Measurements from ENCODE around the gene IP6K3. TPM values are rescaled to one million over a fixed set of nuclear protein-coding genes. Genes with fewer than 3 reads are reported as not detected.

IP6K3 gene
- total RNA-seq, 1 experiment from 2014 or later: not detected

DNA sequence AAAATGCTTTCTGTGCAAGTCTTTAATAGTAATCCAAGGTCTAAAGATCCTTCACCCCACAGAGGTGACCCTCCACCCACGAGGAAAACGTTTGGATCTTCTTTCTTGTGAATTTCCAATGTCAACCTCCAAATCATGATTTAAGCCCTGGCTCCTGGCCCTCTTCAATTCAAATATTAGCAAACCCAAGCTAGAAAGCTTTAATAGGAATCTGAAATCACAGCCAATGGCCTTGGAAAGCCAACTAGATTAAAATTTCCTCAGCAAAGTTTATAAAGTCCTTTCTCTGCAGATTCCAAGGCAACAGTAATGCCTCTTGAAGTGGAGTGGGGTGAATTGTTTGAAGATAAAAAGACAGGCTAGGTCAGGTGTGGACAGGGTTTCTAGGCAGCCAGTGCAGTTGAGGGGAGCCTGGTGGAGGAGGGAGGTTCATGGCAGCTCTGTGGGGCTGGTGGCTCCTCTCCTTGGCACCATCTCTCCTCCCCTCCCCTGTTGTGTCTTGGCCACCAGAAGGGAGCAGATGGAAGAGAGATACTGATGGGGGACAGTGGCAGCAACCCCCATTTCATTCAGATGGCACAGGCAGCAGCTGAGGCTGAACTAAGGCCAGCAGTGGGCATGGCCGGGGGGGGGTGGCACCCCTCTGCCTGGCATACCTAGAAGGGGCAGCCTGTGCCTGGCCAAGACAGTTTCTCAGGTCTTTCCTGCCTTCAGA, 23.2 kb downstream of the IP6K3 start:
- no peaks in the 10 kb centered on the region for H3K9me3 ChIP-seq
- H3K27me3 ChIP-seq: no peaks in the 10 kb centered on the region
- no peak for DNase-seq
- H3K36me3 ChIP-seq: no peaks in the 10 kb centered on the region
- no peak overlapping the region for H3K4me3 ChIP-seq

DNA sequence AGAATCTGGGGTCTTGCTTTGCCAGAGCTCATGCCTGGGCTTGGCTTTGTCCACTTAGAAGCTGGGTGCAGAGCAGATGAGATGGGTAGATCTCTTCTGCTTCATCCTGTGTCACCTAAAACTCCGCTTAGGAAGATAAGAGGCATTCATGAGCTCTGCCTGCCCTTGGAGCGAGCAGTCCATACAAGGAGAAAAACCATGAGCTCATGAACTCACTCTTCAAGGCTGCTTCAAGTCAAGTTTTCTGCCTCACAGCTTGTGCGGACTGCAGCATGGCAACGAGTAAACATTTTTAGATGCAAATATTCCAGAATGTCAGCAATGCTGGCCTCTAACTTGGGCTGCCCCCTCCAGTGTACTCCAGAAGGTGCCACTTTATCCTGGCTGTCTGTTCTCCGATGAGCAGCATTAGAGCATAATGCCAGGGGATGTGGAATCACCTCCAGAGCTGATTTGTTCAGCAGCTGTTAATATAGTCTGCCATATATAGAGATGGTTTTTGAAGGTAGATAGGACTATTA, 24.5 kb downstream of the IP6K3 start:
- DNase-seq: no peak
- Histone ChIP-seq H3K9me3 (no peaks in the 10 kb centered on the region), H3K27me3 (no peaks in the 10 kb centered on the region), H3K4me3 (no peak overlapping the region), H3K36me3 (no peaks in the 10 kb centered on the region)

DNA sequence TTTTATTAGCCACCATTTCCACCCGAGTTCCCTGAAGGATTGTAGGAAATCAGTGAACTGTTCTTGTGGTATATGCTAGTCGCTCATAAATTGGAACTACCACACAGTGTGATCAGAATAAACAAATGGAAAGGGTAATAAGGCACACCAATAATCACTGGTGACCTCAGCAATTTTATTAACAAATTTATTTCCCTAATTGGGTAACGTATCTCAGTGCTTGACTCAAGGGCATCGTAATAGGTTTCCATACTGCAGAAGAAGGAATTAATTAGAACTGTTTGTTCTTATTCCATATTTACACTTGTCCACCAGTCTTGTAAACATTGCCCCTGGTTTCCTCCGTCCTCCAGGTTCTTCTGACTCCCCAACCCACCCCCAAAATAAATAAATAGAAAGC, 25.2 kb downstream of the IP6K3 start:
- H3K36me3 ChIP-seq: no peaks in the 10 kb centered on the region
- no peak overlapping the region for H3K4me3 ChIP-seq
- H3K9me3 ChIP-seq: no peaks in the 10 kb centered on the region
- no peak for DNase-seq
- H3K27me3 ChIP-seq: no peaks in the 10 kb centered on the region

DNA sequence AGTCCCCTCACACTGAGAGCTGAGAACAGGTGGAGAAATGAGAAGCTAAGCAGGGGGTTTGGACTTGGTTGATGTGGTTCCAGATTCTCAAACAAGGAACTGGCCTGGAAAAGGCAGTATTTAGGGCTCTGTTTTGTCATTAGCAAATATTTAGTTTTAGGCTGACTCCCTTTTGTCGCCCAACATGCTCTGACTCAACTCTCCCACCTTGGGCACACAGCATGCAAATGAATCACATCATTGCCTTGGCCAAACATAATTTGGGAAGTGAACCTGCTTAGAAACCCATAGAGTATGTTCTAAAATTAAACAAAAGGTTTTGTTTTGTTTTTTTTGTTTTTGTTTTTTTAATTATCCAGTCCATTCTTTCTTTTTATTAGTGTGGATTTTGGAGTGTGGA, 25.7 kb downstream of the IP6K3 start:
- Histone ChIP-seq H3K36me3 (no peaks in the 10 kb centered on the region), H3K9me3 (no peaks in the 10 kb centered on the region), H3K4me3 (no peak overlapping the region), H3K27me3 (no peaks in the 10 kb centered on the region)
- DNase-seq: no peak

DNA sequence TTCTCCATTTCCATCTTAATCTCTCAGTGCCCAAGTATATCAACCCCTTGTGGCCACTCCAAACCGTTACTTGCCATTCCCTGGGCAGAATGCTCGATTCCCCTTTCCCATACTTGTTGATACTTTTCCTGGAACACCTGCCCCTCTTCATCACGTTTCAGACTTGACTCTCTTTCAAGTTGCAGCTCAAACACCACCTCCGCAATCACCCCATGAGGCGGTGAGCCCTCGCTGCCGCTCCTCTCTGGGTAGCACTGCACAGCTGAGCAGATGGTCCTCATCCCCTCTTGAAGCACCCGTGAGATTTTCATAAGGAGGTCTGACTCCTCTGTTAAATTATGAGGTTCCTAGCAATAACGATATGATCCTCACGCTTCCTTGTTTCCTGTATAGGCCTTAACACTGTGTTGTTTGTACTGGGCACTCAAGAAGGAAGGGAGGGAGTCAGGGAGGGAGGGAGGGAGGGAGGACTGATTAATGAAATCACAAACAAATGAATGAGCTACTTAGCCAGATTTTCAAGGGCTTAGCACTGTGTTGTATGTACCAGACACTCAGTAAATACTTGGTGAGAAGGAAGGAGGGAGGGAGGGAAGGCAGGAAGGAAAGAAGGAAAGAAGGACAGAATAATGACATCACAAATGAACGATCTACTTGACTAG, 27.2 kb downstream of the IP6K3 start:
- Histone ChIP-seq H3K4me3 (no peak overlapping the region), H3K27me3 (no peaks in the 10 kb centered on the region), H3K36me3 (no peaks in the 10 kb centered on the region), H3K9me3 (no peaks in the 10 kb centered on the region)
- DNase-seq: no peak

DNA sequence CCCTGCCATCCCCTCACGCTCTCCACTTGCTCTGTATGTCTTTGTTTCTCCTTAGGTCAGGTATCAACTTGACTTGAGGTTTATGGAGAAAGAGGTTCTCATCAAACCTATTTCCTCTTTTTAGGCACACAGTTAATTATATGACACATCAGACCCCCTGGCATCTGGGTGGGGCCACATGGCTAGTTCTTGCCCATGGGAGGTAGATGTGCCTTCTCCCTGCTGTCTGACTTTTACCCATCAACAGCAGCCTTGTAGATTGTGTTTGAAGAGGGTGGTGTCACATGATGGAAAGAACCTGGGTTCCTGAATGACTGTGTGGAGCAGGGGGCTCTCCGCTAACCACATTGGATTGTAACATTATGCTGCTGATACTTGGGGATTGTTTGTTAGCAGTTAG, 28.0 kb downstream of the IP6K3 start:
- no peaks in the 10 kb centered on the region for H3K27me3 ChIP-seq
- H3K9me3 ChIP-seq: no peaks in the 10 kb centered on the region
- H3K36me3 ChIP-seq: no peaks in the 10 kb centered on the region
- DNase-seq: no peak
- no peak overlapping the region for H3K4me3 ChIP-seq

DNA sequence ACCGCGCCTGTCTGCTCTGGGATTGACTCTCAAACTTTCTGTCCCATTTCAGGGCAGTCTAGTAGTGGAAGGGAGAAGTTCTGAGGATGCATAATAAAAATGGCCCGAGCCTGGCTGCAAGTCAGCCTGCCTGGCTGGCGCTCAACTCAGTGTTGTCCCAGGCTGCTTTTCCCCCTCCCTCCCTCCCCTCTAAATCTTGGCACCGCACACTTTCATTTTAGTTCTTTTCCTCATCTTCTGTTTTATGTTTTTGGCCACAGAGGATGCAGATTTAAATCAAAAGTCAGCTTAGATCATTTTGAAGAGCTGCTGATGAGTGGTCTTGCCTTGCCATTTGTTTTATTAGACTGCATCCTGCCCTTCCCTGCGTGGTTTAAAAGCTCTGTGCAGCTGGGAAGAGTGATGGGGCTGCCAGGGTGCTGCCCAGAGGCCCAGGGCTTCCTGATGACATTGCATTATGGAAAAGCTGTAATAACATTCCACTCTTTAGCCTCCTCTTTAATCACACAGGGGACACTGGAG, 28.7 kb downstream of the IP6K3 start:
- Histone ChIP-seq H3K9me3 (no peaks in the 10 kb centered on the region), H3K4me3 (no peak overlapping the region)

DNA sequence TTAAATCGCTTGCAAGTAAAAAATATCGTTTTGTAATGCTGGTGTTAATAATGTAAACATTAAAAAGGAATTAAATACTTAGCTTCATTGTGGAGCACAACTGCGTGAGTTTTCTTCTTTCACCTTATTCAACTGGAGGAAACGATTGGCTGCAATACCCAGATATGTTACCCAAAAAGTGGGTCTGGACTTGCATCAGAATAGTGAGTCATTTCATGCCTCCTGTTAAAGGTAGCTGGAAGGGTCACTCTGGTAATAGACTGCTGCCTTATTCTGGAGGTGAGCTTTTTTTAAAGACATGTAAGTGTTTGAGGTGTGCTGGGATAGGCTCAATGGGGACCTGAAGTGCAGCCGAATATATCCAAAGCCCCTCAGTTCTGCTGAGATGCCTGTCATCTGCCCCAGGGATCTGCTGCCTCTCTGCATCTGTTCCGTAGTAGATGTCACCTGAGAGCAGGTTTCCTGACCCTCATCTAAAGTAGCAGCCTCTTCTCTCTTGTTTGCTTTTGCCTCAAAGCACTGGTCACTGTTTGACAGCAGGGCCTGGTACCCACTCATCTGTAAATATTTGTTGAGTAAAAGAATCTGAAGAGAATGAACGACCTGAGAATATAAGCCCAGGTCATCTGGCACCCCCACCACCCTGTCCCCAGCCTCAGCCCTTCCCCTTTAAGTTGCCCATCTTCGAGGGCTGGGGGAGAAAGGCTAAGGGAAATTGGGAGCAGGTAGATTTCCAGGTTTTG, 29.6 kb downstream of the IP6K3 start:
- no peak for DNase-seq
- no peaks in the 10 kb centered on the region for H3K27me3 ChIP-seq

More for the DNA sequence above, 28.7 kb downstream of the IP6K3 start:
- DNase-seq: no peak
- no peaks in the 10 kb centered on the region for H3K36me3 ChIP-seq
- H3K27me3 ChIP-seq: no peaks in the 10 kb centered on the region

DNA sequence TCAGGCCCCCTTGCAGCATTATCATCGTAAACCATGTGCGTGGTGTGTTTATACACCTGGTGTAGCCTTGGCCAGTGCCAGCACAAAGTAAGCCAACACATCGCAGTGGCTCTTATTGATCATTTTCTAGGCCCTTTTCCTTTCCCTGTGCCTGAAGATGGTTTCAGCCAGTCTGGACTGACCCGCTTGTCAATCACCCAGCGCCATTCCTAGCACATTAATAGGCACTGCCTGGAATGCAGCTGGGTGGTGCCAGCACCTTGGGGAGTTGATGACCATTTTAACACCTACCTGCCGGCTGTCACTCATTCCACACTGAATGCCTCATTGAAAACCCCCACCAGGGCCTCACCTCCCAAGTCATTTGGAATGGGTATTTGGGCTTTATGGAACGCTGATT, 30.3 kb downstream of the IP6K3 start:
- DNase-seq: no peak
- H3K27me3 ChIP-seq: no peaks in the 10 kb centered on the region
- H3K36me3 ChIP-seq: no peaks in the 10 kb centered on the region
- H3K4me3 ChIP-seq: no peak overlapping the region
- no peaks in the 10 kb centered on the region for H3K9me3 ChIP-seq

More for the DNA sequence above, 29.6 kb downstream of the IP6K3 start:
- Histone ChIP-seq H3K4me3 (no peak overlapping the region), H3K36me3 (no peaks in the 10 kb centered on the region), H3K9me3 (no peaks in the 10 kb centered on the region)

DNA sequence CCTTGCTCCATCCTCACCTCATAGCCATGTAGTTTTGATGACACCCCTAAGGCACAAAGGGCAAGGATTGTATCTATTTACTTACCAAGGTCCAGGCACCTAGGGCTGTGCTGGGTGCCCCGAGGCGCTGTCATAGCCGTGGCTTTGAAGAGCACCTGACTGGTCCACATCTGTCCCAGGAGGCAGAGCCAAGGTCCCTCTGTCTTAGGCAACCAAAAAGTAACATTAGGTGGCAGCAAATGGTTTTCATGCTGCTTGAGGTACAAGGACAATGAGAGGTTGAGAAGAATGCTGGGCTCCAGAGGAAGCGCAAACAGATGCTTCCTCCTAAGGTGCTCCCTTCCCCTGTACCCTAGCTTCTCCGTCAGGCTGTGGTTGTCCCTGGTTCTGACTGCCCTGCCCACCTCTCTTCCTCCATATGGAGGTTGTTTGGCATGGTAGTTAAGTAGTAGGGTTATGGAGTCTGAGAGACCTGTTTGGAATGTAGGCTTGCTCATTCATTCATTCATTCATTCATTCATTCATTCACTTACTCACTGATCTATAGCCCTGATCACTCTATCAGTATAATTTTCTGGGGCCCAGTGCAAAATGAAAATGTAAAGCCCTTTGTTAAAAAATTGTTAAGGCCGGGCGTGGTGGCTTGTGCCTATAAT, 32.2 kb downstream of the IP6K3 start:
- Histone ChIP-seq H3K4me3 (no peak overlapping the region), H3K9me3 (no peaks in the 10 kb centered on the region), H3K36me3 (peaks cover 4% of the 10 kb centered on the region; the same call in 1 of the 2 replicates), H3K27me3 (no peaks in the 10 kb centered on the region)
- no peak for DNase-seq

DNA sequence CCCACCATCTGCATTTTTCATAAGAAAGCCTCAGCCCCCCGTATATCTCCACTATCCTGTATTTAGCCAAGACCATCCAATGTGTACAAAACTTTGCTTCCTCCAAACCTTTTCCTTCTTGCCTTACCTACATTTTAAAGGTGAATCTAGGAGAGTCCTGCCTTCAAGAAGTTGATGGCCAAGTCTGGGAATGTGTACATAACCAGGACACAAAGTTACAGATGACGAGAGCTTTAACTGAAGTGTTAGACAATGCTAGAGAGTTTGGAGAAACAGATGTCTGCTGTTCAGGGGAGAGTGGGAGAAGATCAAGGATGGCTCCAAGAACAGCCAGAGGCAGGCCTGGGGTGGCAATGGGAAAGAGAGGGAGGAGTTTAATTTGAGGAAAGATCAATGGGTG, 32.9 kb downstream of the IP6K3 start:
- Histone ChIP-seq H3K4me3 (no peak overlapping the region), H3K9me3 (no peaks in the 10 kb centered on the region), H3K27me3 (no peaks in the 10 kb centered on the region), H3K36me3 (peaks cover 6% of the 10 kb centered on the region)
- DNase-seq: no peak

DNA sequence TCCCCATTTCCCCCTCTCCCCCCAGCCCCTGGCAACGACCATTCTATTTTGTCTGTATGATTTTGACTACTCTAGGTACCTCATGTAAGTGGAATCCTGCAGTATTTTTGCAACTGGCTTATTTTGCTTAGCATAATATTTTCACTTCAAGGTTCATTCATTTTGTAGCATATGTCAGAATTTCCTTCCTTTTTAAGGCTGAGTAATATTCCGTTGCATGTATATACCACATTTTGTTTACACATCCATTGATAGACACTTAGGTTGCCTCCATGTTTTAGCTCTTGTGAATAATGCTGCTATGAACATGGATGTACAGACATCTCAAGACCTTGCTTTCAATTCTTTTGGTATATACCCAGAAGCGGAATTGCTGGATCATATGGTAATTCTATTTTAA, 33.8 kb downstream of the IP6K3 start:
- no peaks in the 10 kb centered on the region for H3K27me3 ChIP-seq
- DNase-seq: no peak
- H3K4me3 ChIP-seq: no peak overlapping the region
- H3K36me3 ChIP-seq: peaks cover 8% of the 10 kb centered on the region
- H3K9me3 ChIP-seq: no peaks in the 10 kb centered on the region

DNA sequence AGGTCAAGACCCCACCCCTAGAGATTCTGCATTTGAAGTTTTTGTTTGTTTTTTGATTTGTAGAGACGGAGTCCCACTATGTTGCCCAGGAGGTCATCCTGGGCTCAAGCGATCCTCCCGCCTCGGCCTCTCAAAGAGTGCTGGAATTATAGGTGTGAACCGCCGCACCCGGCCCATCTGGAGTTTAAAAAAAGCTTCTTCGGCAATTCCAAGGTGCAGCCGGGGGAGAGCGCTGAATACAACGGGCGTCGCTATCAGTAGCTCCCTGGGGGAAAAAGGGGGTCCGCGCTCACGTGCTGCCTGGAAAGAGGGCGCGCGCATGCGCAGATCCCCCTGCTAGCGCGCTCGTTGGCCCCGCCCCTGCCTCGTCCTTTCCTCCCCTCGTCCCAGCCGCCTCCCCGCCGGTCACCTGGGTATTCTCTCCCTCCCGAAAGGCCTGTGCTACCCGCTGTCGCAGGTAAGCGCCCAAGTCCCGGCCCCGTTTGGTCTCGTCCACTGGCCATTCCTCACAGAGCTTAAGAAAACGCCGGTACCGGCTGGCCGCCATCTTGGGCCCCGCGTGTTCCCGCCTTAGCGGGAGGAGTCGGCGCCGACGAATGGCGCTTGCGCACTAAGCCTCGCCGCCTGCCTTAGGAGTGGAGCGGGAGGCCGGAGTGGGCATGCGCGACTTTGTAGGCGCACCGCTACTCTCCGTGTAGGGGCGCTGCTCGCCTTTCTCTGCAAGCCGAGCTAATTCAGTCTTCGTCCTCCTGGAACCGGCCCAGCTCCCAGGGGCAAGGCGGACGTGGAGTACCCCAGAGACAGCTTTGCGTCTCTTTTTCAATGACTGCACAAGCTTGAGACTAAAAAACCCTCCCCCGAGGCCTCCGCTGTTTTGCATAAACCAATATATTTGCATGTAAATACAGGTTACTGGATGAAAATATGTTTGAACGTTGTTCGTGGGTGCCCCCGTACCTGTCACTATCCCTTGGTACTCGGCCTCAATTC, 35.3 kb downstream of the IP6K3 start, which contains the start of gene UQCC2:
UQCC2 (minus strand) TSS at position 561 of the 990 bp plus-strand sequence; CDS start at position 547, 14 bp downstream.
- Histone ChIP-seq H3K4me3 (peak within 1 kb of the TSS; percentile 93), H3K9me3 (no peaks in the 10 kb centered on the region), H3K36me3 (peaks cover 8% of the 10 kb centered on the region), H3K27me3 (no peaks in the 10 kb centered on the region)
- DNase-seq: peak; percentile 89

DNA sequence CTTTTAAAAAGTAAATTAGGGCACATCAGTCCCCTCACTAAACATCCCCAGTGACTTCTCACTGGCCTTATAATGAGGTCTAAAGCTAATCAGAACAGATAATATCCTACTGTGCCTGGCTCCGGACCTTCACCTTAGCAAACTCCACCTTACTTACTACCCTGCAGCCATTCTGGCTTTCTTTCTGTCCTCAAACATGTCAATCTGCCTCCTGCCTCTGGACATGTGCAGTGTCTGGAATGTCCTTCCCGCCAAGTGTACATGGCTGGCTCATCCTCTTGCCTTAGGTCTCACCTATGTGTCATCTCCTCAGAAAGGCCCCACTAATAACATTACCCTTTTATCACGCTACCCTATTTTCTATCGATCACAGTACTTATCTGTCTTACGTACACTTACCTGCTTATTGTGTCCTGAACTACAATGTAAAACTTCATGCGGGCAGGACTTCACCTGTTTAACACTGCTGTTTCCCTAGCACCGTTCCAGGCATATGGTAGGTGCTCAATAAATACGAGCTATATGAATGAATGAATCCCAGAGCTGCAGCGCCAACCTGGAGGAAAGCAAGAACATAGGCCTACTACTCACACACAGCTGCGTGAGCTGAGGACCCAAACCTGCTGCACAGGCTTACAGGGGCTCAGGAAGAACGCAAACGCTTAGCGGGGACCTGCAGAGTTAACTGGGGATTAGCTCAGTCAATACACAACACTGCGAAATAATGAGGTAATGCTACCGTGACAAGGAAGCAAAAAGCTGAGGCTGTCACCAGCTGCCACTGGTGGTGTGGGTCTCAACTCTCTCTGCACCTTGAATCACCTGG, 36.2 kb downstream of the IP6K3 start:
- peak overlapping the region; percentile 93 for H3K4me3 ChIP-seq
- DNase-seq: no peak
- H3K9me3 ChIP-seq: no peaks in the 10 kb centered on the region
- no peaks in the 10 kb centered on the region for H3K27me3 ChIP-seq
- H3K36me3 ChIP-seq: peaks cover 8% of the 10 kb centered on the region

Data from MG63 (cell line).